Ectodermal cell (in vitro differentiated cells): ENCODE results near the gene ZNF595.
A peak's percentile ranks its signal among the peaks of the same experiment; 100 is the strongest.
"Not testable (repeated sequence)": the region's sequence is repeated elsewhere in the genome, so short reads cannot be mapped to it uniquely, and the experiment has no call there.

Experiments used
- H3K27ac ChIP-seq: 2 replicates; pipeline ENCODE4 v1.7.0; 2013; ENCODE audit warnings: mild to moderate bottlenecking, low read depth, low read length; ENCODE audit not compliant: insufficient read depth, poor library complexity, severe bottlenecking
- H3K27me3 ChIP-seq: 2 replicates; pipeline ENCODE4 v1.7.0; 2013; ENCODE audit warnings: mild to moderate bottlenecking, low read length; ENCODE audit not compliant: insufficient read depth, control insufficient read depth, poor library complexity, severe bottlenecking
- H3K36me3 ChIP-seq: one replicate; pipeline ENCODE4 v1.7.0; 2013; ENCODE audit warnings: low read length; ENCODE audit not compliant: control insufficient read depth, insufficient read depth
- H3K4me1 ChIP-seq: one replicate; pipeline ENCODE4 v1.7.0; 2013; ENCODE audit warnings: low read length; ENCODE audit not compliant: control insufficient read depth, insufficient read depth
- H3K4me3 ChIP-seq: 2 replicates; pipeline ENCODE4 v1.7.0; 2013; ENCODE audit warnings: low read depth, low read length, control low read depth; ENCODE audit not compliant: insufficient read depth
- H3K9me3 ChIP-seq: 2 replicates; pipeline ENCODE4 v1.7.0; 2013; ENCODE audit warnings: mild to moderate bottlenecking, low read length, moderate library complexity; ENCODE audit not compliant: control insufficient read depth
- WGBS, 2 experiments: methylation state at CpG; one replicate each; pipeline ENCODE4 v1.1.7; 2013; ENCODE audit warnings: missing lambda C conversion rate in 2 of 2; 5-methylcytosine and 5-hydroxymethylcytosine counted together

ZNF595 gene

GRCh38 chr4:85951-86350, 32.8 kb downstream of the ZNF595 start:
- Histone ChIP-seq H3K36me3 (peaks cover 27% of the 10 kb centered on the region), H3K27me3 (no peaks in the 10 kb centered on the region), H3K9me3 (peaks cover 17% of the 10 kb centered on the region), H3K4me1 (no peaks in the 10 kb centered on the region), H3K4me3 (no peak overlapping the region), H3K27ac (no peak overlapping the region)
- WGBS, 2 experiments: 91 to 94% methylated on average over 3 of the region's 3 CpGs

GRCh38 chr4:86559-87324, 33.6 kb downstream of the ZNF595 start:
- not testable (repeated sequence) for H3K27ac ChIP-seq, H3K4me1 ChIP-seq, H3K27me3 ChIP-seq, H3K4me3 ChIP-seq
- peaks cover 17% of the 10 kb centered on the region for H3K9me3 ChIP-seq
- peaks cover 24% of the 10 kb centered on the region for H3K36me3 ChIP-seq
- WGBS, 2 experiments: 88 to 92% methylated on average over 7 of the region's 7 CpGs

- WGBS, 2 experiments: 86 to 92% methylated on average over 1 of the region's 1 CpG
Observed at GRCh38 chr4:98386-98785, 45.3 kb downstream of the ZNF595 start.

GRCh38 chr4:99863-100262, 46.7 kb downstream of the ZNF595 start:
- Histone ChIP-seq H3K36me3 (no peaks in the 10 kb centered on the region), H3K4me3 (no peak overlapping the region), H3K27me3 (no peaks in the 10 kb centered on the region), H3K27ac (no peak overlapping the region), H3K9me3 (peaks cover 12% of the 10 kb centered on the region), H3K4me1 (no peaks in the 10 kb centered on the region)
- WGBS, 2 experiments: 89 to 92% methylated on average over 5 of the region's 5 CpGs

More at GRCh38 chr4:98386-98785, 45.3 kb downstream of the ZNF595 start:
- peaks cover 12% of the 10 kb centered on the region for H3K9me3 ChIP-seq
- H3K4me1 ChIP-seq: no peaks in the 10 kb centered on the region
- H3K27ac ChIP-seq: no peak overlapping the region
- H3K27me3 ChIP-seq: no peaks in the 10 kb centered on the region
- no peak overlapping the region for H3K4me3 ChIP-seq
- H3K36me3 ChIP-seq: no peaks in the 10 kb centered on the region

- WGBS, 2 experiments: 59 to 63% methylated on average over 33 of the region's 33 CpGs
- Histone ChIP-seq H3K36me3 (no peaks in the 10 kb centered on the region), H3K27me3 (peaks cover 47% of the 10 kb centered on the region), H3K4me3 (no peak overlapping the region), H3K4me1 (no peaks in the 10 kb centered on the region), H3K27ac (no peak overlapping the region), H3K9me3 (peaks cover 5% of the 10 kb centered on the region)
Observed at GRCh38 chr4:107083-107443, 53.9 kb downstream of the ZNF595 start.

GRCh38 chr4:107444-108429, 54.6 kb downstream of the ZNF595 start:
- Histone ChIP-seq H3K4me1 (no peaks in the 10 kb centered on the region), H3K9me3 (no peaks in the 10 kb centered on the region), H3K27me3 (peaks cover 47% of the 10 kb centered on the region), H3K4me3 (peak overlapping the region; percentile 4), H3K36me3 (no peaks in the 10 kb centered on the region), H3K27ac (no peak overlapping the region)
- WGBS, 2 experiments: 27 to 29% methylated on average over 91 of the region's 91 CpGs

- no peaks in the 10 kb centered on the region for H3K36me3 ChIP-seq
- WGBS, 2 experiments: 73 to 83% methylated on average over 1 of the region's 1 CpG
Observed at GRCh38 chr4:112771-113170, 59.6 kb downstream of the ZNF595 start.

GRCh38 chr4:113732-114131, 60.6 kb downstream of the ZNF595 start:
- peaks cover 12% of the 10 kb centered on the region for H3K27me3 ChIP-seq
- WGBS, 2 experiments: 91 to 94% methylated on average over 2 of the region's 2 CpGs
- H3K4me1 ChIP-seq: no peaks in the 10 kb centered on the region
- H3K27ac ChIP-seq: no peak overlapping the region
- no peaks in the 10 kb centered on the region for H3K36me3 ChIP-seq
- no peaks in the 10 kb centered on the region for H3K9me3 ChIP-seq
- H3K4me3 ChIP-seq: no peak overlapping the region

More at GRCh38 chr4:112771-113170, 59.6 kb downstream of the ZNF595 start:
- Histone ChIP-seq H3K27ac (no peak overlapping the region), H3K4me3 (no peak overlapping the region), H3K27me3 (peaks cover 22% of the 10 kb centered on the region), H3K4me1 (no peaks in the 10 kb centered on the region), H3K9me3 (no peaks in the 10 kb centered on the region)

GRCh38 chr4:114149-114548, 61.0 kb downstream of the ZNF595 start:
- Histone ChIP-seq H3K4me1 (no peaks in the 10 kb centered on the region), H3K4me3 (no peak overlapping the region), H3K36me3 (no peaks in the 10 kb centered on the region), H3K27me3 (peaks cover 8% of the 10 kb centered on the region), H3K9me3 (no peaks in the 10 kb centered on the region), H3K27ac (no peak overlapping the region)

- Histone ChIP-seq H3K4me3 (no peak overlapping the region), H3K4me1 (no peaks in the 10 kb centered on the region)
- 90% methylated on average over 1 of the region's 1 CpG; no CpG with 5 or more reads in 1 of the 2 experiments for WGBS, 2 experiments
Observed at GRCh38 chr4:116499-116898, 63.4 kb downstream of the ZNF595 start.

More at GRCh38 chr4:116499-116898, 63.4 kb downstream of the ZNF595 start:
- no peak overlapping the region for H3K27ac ChIP-seq
- no peaks in the 10 kb centered on the region for H3K9me3 ChIP-seq
- no peaks in the 10 kb centered on the region for H3K36me3 ChIP-seq
- no peaks in the 10 kb centered on the region for H3K27me3 ChIP-seq
